SU-DHL-6 (cell line): ENCODE data around the gene PDGFA.

Source experiments
- CTCF ChIP-seq: fragments of 200-600 bp; sonication (generic); IDR thresholded peaks from one replicate; pipeline ENCODE4 v1.5.1; 2017; ENCODE audit warnings: antibody characterized with exemption, mild to moderate bottlenecking, low read length, moderate library complexity; ENCODE audit not compliant: insufficient read depth, poor library complexity, severe bottlenecking
- EZH2phosphoT487 ChIP-seq: fragments of 200-600 bp; sonication (generic), shearing (Covaris generic); conservative IDR thresholded peaks from 2 replicates; pipeline ENCODE4 v1.6.1; 2018; ENCODE audit warnings: mild to moderate bottlenecking, antibody characterized with exemption, low read length, moderate library complexity, mixed read lengths

- TF ChIP-seq CTCF (no peak), EZH2phosphoT487 (no peak)
Observed at GRCh38 chr7:510782-511281, 8.8 kb downstream of the PDGFA start.
